Measurements from ENCODE around the gene CDCA5. TPM values are rescaled to one million over a fixed set of nuclear protein-coding genes. Genes with fewer than 3 reads are reported as not detected.
A peak's percentile ranks its signal among the peaks of the same experiment; 100 is the strongest.

Gene CDCA5
- total RNA-seq, 3 donors from 2014 or later (not counting 1 experiment from before 2014, with no cell fraction given) = 3.3 to 6.8 (median 3.8) TPM

- peaks cover 18% of the 10 kb centered on the region for H3K36me3 ChIP-seq (ENCODE audit: control insufficient read depth, insufficient read depth, low read length)
- under 1% methylated on average over 56 of the region's 57 CpGs for WGBS (ENCODE audit: insufficient coverage)
- no peaks in the 10 kb centered on the region for H3K9me3 ChIP-seq (ENCODE audit: control insufficient read depth, insufficient read depth, low read length)
- peak; percentile 52 to 65 (median 54) for ATAC-seq
- peak overlapping the region; percentile 54 for H3K27ac ChIP-seq (ENCODE audit: low read length)
- Mint-ChIP-seq H3K4me3 (peak overlapping the region; percentile 96), H3K27ac (peak overlapping the region; percentile 91 to 97), H3K27me3 (ENCODE audit: low read depth in 2 of 2) (no peaks in the 10 kb centered on the region), H3K4me1 (peaks cover 39% of the 10 kb centered on the region in 2 donors), H3K9me3 (no peaks in the 10 kb centered on the region), H3K36me3 (no peaks in the 10 kb centered on the region)
- TF ChIP-seq, protein P1, sequence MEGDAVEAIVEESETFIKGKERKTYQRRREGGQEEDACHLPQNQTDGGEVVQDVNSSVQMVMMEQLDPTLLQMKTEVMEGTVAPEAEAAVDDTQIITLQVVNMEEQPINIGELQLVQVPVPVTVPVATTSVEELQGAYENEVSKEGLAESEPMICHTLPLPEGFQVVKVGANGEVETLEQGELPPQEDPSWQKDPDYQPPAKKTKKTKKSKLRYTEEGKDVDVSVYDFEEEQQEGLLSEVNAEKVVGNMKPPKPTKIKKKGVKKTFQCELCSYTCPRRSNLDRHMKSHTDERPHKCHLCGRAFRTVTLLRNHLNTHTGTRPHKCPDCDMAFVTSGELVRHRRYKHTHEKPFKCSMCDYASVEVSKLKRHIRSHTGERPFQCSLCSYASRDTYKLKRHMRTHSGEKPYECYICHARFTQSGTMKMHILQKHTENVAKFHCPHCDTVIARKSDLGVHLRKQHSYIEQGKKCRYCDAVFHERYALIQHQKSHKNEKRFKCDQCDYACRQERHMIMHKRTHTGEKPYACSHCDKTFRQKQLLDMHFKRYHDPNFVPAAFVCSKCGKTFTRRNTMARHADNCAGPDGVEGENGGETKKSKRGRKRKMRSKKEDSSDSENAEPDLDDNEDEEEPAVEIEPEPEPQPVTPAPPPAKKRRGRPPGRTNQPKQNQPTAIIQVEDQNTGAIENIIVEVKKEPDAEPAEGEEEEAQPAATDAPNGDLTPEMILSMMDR (IDR thresholded peaks at IDR 0.05) = peak; percentile 98
- intact Hi-C loops (cut with micrococcal nuclease) = loop anchor here (5.0 to 10.0 kb wide), 4 partner anchors 85 to 338 kb away; partner anchors contain the start of genes SF1 and SNX15
- DNase-seq = peak; percentile 79 to 85
- H3K4me3 ChIP-seq (ENCODE audit: low read length) = peak overlapping the region; percentile 48
- no peaks in the 10 kb centered on the region for H3K27me3 ChIP-seq (ENCODE audit: control insufficient read depth, insufficient read depth, low read length)
- peaks cover 61% of the 10 kb centered on the region for H3K4me1 ChIP-seq (ENCODE audit: control insufficient read depth, insufficient read depth, low read length)
Observed at GRCh38 chr11:65112546-65113360, 28.9 kb upstream of the CDCA5 start.

DNA sequence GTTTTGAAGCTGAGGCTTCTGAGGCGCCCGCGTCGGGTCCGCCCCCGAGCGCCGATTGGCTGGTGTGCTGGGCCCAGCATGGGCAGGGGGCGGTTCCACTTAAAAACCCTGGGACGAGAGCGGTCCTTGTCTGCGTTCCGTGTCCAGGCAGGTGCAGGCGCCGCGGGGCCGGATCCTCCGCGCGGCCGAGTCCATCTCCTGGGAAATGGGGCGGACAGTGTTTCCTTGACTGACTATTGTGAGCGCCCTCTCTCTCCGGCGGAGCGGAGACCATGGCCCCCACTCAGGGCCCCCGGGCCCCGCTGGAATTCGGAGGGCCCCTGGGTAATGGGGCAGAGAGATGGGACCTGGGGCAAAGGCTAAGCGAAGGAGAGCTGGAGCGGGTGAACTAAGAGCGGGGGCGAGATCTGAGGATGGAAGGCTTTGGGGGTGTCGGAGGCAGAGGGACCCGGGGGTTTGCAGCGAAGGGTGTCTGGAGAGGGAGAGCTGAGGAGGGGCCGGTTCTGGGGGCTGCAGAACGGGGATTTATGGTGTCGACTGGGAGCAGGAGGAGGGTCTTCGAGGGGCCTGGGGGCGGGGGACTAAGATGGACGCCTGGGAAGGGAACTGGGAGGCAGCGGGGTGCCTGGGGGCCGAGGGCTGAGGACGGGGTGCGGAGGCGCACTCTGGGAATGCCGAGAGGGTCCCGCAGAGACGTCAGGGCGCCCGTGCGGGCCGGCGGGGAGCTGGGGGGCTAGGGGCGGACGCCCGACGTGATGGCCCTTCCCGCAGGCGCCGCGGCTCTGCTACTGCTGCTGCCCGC lies 28.1 kb upstream of the CDCA5 start, which contains the start of gene TM7SF2:
TM7SF2 (plus strand) TSS at position 129 of the 802 bp plus-strand sequence; CDS start at position 273, 144 bp downstream.
- peaks cover 21% of the 10 kb centered on the region for H3K36me3 ChIP-seq (ENCODE audit: control insufficient read depth, insufficient read depth, low read length)
- WGBS (ENCODE audit: insufficient coverage) = under 1% methylated on average over 64 of the region's 64 CpGs
- Mint-ChIP-seq H3K4me3 (peak within 1 kb of the TSS; percentile 96), H3K27me3 (ENCODE audit: low read depth in 2 of 2) (no peaks in the 10 kb centered on the region), H3K36me3 (no peaks in the 10 kb centered on the region), H3K4me1 (peaks cover 35% of the 10 kb centered on the region in 2 donors), H3K27ac (peak within 1 kb of the TSS; percentile 91 to 97), H3K9me3 (no peaks in the 10 kb centered on the region)
- peak within 1 kb of the TSS; percentile 58 for H3K27ac ChIP-seq (ENCODE audit: low read length)
- peak; percentile 94 to 96 for DNase-seq
- TF ChIP-seq, protein P1 (IDR thresholded peaks at IDR 0.05) = no peak
- no peaks in the 10 kb centered on the region for H3K9me3 ChIP-seq (ENCODE audit: control insufficient read depth, insufficient read depth, low read length)
- peaks cover 60% of the 10 kb centered on the region for H3K4me1 ChIP-seq (ENCODE audit: control insufficient read depth, insufficient read depth, low read length)
- intact Hi-C loops (cut with micrococcal nuclease) = loop anchor here (2.0 to 10.0 kb wide), 6 partner anchors 15 to 337 kb away; partner anchors contain the start of genes CAPN1, SF1, SNX15 and VPS51
- no peaks in the 10 kb centered on the region for H3K27me3 ChIP-seq (ENCODE audit: control insufficient read depth, insufficient read depth, low read length)
- peak; percentile 76 to 87 (median 82) for ATAC-seq
- H3K4me3 ChIP-seq (ENCODE audit: low read length) = peak within 1 kb of the TSS; percentile 62

GRCh38 chr11:65111159-65111743 lies 27.4 kb upstream of the CDCA5 start:
- H3K27me3 Mint-ChIP-seq (ENCODE audit: low read depth in 2 of 2) = no peaks in the 10 kb centered on the region
- H3K4me3 Mint-ChIP-seq = peak overlapping the region; percentile 96
- H3K27ac ChIP-seq (ENCODE audit: low read length) = no peak overlapping the region
- H3K27me3 ChIP-seq (ENCODE audit: control insufficient read depth, insufficient read depth, low read length) = no peaks in the 10 kb centered on the region
- no peaks in the 10 kb centered on the region for H3K9me3 Mint-ChIP-seq
- H3K9me3 ChIP-seq (ENCODE audit: control insufficient read depth, insufficient read depth, low read length) = no peaks in the 10 kb centered on the region
- WGBS (ENCODE audit: insufficient coverage) = 66% methylated on average over 31 of the region's 31 CpGs
- TF ChIP-seq, protein P1 (IDR thresholded peaks at IDR 0.05) = no peak
- H3K36me3 Mint-ChIP-seq = no peaks in the 10 kb centered on the region
- peak overlapping the region; percentile 91 to 97 for H3K27ac Mint-ChIP-seq
- H3K4me1 ChIP-seq (ENCODE audit: control insufficient read depth, insufficient read depth, low read length) = peaks cover 53% of the 10 kb centered on the region
- DNase-seq = no peak
- H3K4me1 Mint-ChIP-seq = peaks cover 35 to 38% of the 10 kb centered on the region in 2 donors
- peaks cover 21% of the 10 kb centered on the region for H3K36me3 ChIP-seq (ENCODE audit: control insufficient read depth, insufficient read depth, low read length)
- ATAC-seq = no peak
- H3K4me3 ChIP-seq (ENCODE audit: low read length) = no peak overlapping the region
- intact Hi-C loops (cut with micrococcal nuclease) = loop anchor here (2.0 to 10.0 kb wide), 6 partner anchors 14 to 336 kb away; partner anchors contain the start of genes CAPN1, SF1, SNX15 and VPS51
